Activated naive CD4-positive, alpha-beta T cell treated with anti-CD3 and anti-CD28 coated beads, Interleukin-2, amount 10 ng/mL, durations not matched to agents 7 days and 5 days (primary cell): ENCODE measurements around the gene CALML3.

Experiments
- CTCF ChIA-PET: fragments of 350-600 bp; sonication (Branson Sonifier 250); formaldehyde crosslinking; loops from one replicate; lab custom pipeline; 2021; ENCODE audit warnings: antibody characterized with exemption; lab: Charles Lee
- DNase-seq: peaks from one replicate; pipeline ENCODE4 v3.0.0-alpha.2; 2020
- H3K27ac Mint-ChIP-seq: one replicate; pipeline ENCODE4 v1.8.0; 2021; ENCODE audit warnings: mild to moderate bottlenecking, moderate library complexity, mixed read lengths
- H3K27me3 Mint-ChIP-seq: one replicate; pipeline ENCODE4 v1.8.0; 2021; ENCODE audit warnings: mild to moderate bottlenecking, mixed read lengths
- H3K36me3 Mint-ChIP-seq: one replicate; pipeline ENCODE4 v1.8.0; 2021; ENCODE audit warnings: mixed read lengths
- H3K4me1 Mint-ChIP-seq: one replicate; pipeline ENCODE4 v1.8.0; 2021; ENCODE audit warnings: mixed read lengths
- H3K4me3 Mint-ChIP-seq: one replicate; pipeline ENCODE4 v1.8.0; 2021; ENCODE audit warnings: mild to moderate bottlenecking, moderate library complexity, mixed read lengths
- H3K9me3 Mint-ChIP-seq: one replicate; pipeline ENCODE4 v1.8.0; 2021; ENCODE audit warnings: mixed read lengths

CALML3 gene

DNA sequence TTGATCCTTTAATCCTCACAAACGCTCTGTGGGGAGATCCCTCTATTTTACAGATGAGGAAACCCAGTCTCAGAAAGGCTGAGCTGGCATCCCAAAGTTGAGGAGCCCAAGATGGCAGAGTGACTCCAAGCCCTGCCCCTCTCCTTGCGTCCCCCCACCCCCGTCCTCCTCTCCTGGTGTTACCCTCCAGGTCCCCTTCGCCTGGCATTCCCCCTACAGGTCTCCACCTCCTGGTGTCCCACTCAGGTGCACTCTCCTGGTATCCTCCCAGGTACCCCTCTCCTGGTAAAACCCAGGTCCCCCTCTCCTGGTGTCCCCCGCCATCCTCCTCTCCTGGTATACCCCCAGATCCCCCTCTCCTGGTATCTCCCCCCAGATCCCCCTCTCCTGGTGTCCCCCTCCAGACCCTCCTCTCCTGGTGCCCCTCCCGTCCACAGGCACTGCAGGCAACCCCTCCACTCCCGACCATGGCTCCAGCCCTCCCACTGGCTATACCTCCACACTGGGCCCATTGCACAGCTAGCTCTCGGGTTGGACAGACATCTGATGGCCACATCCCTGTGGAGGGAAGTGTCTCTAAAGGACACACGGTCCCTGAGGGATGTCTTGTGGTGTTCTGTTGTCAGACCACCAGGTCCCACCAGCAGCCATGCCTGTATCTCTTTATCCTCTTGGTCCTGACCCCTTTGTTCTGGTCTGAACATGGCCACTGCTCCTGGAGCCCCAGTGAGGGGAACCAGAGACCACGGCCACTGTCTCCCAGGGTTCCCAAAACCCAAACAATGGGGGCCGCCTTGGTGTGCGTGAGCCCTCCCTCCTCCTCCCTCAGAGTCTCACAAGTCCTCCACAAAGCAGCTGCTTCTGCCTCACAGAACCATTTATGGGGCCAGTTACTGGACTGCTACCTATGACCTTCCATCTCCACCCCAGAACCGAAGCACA, 37.2 kb downstream of the CALML3 start:
- peaks cover 41% of the 10 kb centered on the region for H3K27me3 Mint-ChIP-seq
- H3K4me1 Mint-ChIP-seq = peaks cover 36% of the 10 kb centered on the region
- no peak for DNase-seq
- H3K9me3 Mint-ChIP-seq = peaks cover 3% of the 10 kb centered on the region
- peaks cover 3% of the 10 kb centered on the region for H3K36me3 Mint-ChIP-seq
- no peak overlapping the region for H3K27ac Mint-ChIP-seq
- H3K4me3 Mint-ChIP-seq = no peak overlapping the region
- CTCF ChIA-PET = interaction anchor here (1.1 kb wide), 1 partner anchor 60 kb away, joined by 3 read pairs; no protein-coding TSS in a partner anchor

DNA sequence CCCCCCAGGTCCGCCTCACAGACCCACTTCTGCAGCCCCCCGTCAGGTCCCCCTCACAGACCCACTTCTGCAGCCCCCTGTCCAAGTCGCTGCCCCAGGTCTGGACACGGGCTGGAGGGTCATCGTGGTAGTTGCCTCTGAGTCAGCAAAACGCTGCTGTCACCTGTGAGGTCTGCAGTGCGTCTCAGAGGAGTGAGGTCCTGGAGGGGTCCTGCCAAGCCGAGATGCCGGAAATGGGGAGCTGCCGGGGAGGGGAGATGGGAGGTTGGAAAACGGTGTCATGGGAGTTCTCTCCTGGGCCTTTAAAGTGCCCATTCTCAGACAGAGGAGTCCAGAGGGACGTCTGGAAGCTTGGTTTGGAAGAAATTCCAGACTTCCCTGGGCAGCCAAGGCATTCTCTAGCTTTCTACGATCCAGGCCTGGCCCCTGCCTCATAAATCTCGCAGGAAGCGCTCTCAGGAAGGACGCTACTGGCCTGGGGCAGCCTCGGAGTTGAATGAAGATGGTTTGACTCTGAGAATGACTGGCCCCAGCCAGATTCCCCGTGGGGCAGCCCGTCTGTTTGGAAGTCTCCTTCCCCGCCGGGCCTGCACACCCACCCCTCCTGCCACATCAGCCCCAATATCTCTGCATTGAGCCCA, 38.7 kb downstream of the CALML3 start:
- peaks cover 36% of the 10 kb centered on the region for H3K4me1 Mint-ChIP-seq
- CTCF ChIA-PET = interaction anchor here (1.2 kb wide), 1 partner anchor 28 kb away, joined by 3 read pairs; no protein-coding TSS in a partner anchor
- H3K27me3 Mint-ChIP-seq = peaks cover 36% of the 10 kb centered on the region
- peak overlapping the region; percentile 97 for H3K27ac Mint-ChIP-seq
- peaks cover 3% of the 10 kb centered on the region for H3K9me3 Mint-ChIP-seq
- DNase-seq = no peak
- H3K4me3 Mint-ChIP-seq = peak overlapping the region; percentile 53
- H3K36me3 Mint-ChIP-seq = peaks cover 3% of the 10 kb centered on the region

DNA sequence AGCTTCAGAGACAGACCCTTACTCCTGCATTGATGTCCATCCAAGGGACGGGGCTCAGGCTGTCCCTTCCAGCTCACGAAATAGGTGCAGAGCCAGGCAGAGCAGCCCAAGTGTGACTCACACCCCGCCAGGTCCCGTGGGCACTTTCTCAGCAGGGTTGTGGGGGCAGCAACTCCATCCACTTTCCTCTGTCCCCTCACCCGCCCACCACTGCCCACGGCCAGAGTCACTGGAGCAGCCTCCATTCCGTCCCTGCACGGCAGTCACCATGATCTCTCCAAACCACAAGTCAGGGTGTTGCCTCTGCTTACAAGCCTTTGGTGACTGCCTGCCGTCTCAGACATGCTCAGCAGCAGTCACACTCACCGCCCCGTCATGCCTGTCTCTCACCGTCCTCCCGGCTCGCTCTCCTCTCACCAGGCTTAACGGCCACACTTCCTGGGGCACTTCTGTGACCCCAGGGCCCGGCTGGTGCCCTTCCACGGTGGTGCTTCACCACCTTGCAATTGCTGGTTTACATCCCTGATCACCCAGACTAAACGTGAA, 39.3 kb downstream of the CALML3 start:
- peaks cover 3% of the 10 kb centered on the region for H3K9me3 Mint-ChIP-seq
- H3K4me1 Mint-ChIP-seq = peaks cover 36% of the 10 kb centered on the region
- peaks cover 37% of the 10 kb centered on the region for H3K27me3 Mint-ChIP-seq
- H3K36me3 Mint-ChIP-seq = peaks cover 3% of the 10 kb centered on the region
- peak; percentile 68 for DNase-seq
- peak overlapping the region; percentile 53 for H3K4me3 Mint-ChIP-seq
- CTCF ChIA-PET = interaction anchor here (0.6 kb wide), 1 partner anchor 157 kb away, joined by 3 read pairs; no protein-coding TSS in a partner anchor
- peak overlapping the region; percentile 97 for H3K27ac Mint-ChIP-seq

DNA sequence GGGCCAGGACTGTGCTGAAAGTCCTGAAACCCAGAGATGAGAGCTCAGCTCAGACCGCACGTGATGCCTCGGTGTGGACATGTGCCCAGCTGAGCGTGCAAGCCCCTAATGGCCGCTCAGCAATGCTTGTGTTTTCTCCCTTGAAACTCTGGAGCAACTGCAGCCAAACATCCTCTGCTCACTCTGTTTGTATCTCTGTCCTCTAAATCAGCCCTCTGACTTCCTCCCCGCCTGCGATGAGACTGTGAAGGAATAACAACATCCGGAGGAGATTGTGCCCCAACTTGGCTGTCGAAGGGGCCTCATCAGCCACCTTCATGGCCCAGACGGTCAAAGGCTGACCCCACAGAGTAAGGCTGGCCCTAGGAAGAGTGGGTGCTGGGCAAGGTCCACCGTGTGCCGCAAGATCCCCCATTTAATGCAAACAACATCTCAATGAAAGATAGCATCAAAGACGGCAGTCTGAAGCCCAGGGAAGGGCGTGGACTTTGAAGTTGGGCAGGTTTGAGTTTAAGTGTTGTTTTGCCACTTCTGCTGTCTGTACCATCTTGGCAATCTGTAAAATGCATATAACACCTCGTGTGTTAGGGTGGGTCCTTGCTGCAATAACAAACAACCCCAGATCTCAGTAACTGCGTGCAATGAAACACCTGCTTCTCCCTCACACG, 39.9 kb downstream of the CALML3 start:
- CTCF ChIA-PET = interaction anchor here (0.6 kb wide), 1 partner anchor 156 kb away, joined by 3 read pairs; no protein-coding TSS in a partner anchor
- Mint-ChIP-seq H3K4me1 (peaks cover 36% of the 10 kb centered on the region), H3K4me3 (peak overlapping the region; percentile 53), H3K9me3 (peaks cover 3% of the 10 kb centered on the region), H3K27ac (peak overlapping the region; percentile 97), H3K36me3 (peaks cover 3% of the 10 kb centered on the region), H3K27me3 (peaks cover 37% of the 10 kb centered on the region)
- peak; percentile 61 for DNase-seq

DNA sequence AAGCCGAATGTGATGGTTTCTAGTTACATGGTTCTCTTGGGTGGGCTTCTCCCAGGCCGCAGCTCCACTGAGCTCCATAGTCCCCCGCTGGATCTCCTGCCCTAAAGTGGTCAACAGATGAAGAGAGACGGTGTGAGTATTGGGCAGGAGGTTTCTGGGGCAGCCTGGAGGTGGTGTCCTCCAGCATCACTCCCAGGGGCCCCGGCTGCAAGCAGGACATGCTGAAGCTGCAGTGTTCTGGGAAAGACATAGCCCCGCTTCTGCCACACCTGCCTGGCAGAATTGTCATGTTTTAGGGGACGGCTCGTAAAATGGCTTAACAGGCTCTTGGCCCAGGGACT, 40.4 kb downstream of the CALML3 start:
- Mint-ChIP-seq H3K27ac (peak overlapping the region; percentile 97), H3K36me3 (peaks cover 3% of the 10 kb centered on the region), H3K27me3 (peaks cover 38% of the 10 kb centered on the region), H3K9me3 (peaks cover 3% of the 10 kb centered on the region), H3K4me3 (no peak overlapping the region), H3K4me1 (peaks cover 36% of the 10 kb centered on the region)
- CTCF ChIA-PET = no interaction called here
- DNase-seq = no peak

DNA sequence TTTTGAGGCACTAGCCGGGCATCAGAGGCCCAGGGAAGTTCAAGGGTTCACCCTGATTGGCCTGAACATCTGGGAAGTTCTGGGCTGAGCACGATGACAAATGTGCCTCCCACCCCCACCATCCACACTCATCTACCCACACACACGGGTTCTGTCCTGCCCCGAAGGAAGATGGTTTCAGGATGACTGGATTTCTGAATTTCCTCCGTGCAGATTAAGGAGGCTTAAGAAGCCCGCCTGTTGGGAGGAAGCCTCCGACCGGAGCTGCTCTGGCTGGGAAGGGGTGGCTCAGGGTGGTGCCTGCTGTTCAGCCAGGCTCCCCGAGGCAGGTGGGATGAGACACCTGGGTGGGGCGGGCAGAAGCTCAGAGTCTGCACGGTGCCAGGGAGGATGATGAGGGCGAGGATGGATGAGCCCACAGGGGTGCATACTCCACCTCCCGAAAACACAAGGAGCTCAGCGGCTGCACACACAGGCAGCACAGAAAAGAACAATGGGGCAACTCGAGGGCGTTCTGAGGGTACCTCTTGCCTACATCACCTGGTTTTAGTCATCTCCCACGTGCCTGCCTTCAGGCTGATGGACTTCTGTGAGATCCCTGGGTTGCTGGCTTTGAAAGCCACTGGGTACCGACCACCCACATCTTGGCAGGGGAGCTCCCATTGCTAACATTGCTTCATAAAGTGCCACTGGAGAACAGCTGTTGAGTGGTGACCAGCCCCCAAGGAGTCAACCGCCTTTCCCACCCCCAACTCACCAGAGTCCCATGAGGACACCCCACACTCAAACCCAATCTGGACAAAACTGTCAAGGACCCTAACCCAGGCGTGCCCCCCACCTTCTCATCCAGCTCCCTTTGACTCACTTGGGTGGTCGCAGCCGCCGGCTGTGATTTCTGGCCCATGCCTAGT, 41.2 kb downstream of the CALML3 start:
- H3K9me3 Mint-ChIP-seq = peaks cover 3% of the 10 kb centered on the region
- CTCF ChIA-PET = interaction anchor here (1.0 to 2.3 kb wide), 2 partner anchors 57 to 122 kb away, joined by 3 to 7 read pairs; no protein-coding TSS in a partner anchor
- DNase-seq = no peak
- H3K27me3 Mint-ChIP-seq = peaks cover 32% of the 10 kb centered on the region
- H3K27ac Mint-ChIP-seq = peak overlapping the region; percentile 97
- H3K36me3 Mint-ChIP-seq = peaks cover 3% of the 10 kb centered on the region
- H3K4me3 Mint-ChIP-seq = no peak overlapping the region
- H3K4me1 Mint-ChIP-seq = peaks cover 36% of the 10 kb centered on the region

DNA sequence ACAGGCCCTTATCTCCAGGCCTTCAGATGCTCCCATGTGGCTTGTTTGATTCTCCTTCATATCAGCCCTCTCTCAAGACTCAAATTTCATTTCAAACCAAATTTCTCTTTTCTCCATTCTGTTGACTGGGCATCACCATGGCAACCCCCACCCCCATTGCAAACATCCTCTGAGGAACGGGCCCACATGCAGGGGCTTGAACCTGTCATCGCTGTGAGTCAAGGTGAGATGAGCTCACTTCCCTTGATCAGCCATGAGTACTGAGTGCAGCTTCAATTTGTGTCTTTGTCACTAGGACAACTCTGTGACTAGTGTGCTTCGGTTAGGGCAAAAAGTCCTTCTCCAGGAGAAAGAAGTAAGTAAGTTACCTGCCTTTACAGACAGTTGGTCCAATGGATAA, 41.9 kb downstream of the CALML3 start:
- H3K4me1 Mint-ChIP-seq = peaks cover 36% of the 10 kb centered on the region
- no peak overlapping the region for H3K4me3 Mint-ChIP-seq
- CTCF ChIA-PET = interaction anchor here (1.0 to 2.3 kb wide), 2 partner anchors 57 to 123 kb away, joined by 3 to 7 read pairs; no protein-coding TSS in a partner anchor
- peaks cover 3% of the 10 kb centered on the region for H3K36me3 Mint-ChIP-seq
- peaks cover 3% of the 10 kb centered on the region for H3K9me3 Mint-ChIP-seq
- H3K27me3 Mint-ChIP-seq = peaks cover 30% of the 10 kb centered on the region
- DNase-seq = no peak
- peak overlapping the region; percentile 74 for H3K27ac Mint-ChIP-seq

DNA sequence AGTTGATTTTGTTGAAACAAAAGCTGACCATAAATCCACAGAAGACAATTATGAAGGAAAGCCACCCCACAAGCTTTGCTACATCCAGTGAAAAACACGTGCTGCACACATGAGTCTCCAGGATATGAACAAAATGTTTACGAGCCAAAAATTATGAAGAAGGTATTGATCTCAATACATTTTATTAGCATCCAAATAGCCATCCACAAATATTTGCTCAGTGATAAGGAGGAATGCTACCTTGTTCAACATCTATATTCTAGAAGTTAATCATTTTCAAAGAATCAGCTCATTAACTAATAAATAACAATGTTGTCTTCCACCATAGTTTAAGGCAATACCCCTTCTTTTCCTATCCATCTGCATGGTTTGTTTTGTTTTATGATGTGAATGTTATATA, 42.7 kb downstream of the CALML3 start:
- Mint-ChIP-seq H3K27me3 (peaks cover 32% of the 10 kb centered on the region), H3K4me3 (no peak overlapping the region), H3K36me3 (peaks cover 3% of the 10 kb centered on the region), H3K27ac (no peak overlapping the region), H3K4me1 (peaks cover 36% of the 10 kb centered on the region), H3K9me3 (peaks cover 3% of the 10 kb centered on the region)
- no peak for DNase-seq
- CTCF ChIA-PET = interaction anchor here (1.4 to 2.3 kb wide), 2 partner anchors 56 to 124 kb away, joined by 3 to 7 read pairs; no protein-coding TSS in a partner anchor

DNA sequence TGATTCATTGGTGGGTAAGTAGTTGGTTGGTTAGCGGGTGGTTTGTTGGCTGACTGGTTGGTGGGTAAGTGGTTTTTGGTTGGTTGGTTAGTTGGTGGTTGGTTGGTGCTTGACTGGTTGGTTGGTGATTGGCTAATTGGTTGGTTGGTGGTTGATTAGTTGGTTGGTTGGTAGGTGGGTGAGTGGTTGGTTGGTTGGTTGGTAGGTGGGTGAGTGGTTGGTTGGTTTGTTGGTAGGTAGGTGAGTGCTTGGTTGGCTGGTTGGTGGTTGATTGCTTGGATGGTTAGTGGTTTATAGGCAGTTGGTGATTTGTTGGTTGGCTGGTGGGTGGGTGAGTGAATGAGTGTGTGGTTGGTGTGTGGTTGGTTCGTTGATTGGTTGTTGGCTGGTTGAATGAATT, 44.2 kb downstream of the CALML3 start:
- peaks cover 37% of the 10 kb centered on the region for H3K27me3 Mint-ChIP-seq
- CTCF ChIA-PET = no interaction called here
- H3K27ac Mint-ChIP-seq = no peak overlapping the region
- DNase-seq = no peak
- peaks cover 3% of the 10 kb centered on the region for H3K36me3 Mint-ChIP-seq
- H3K9me3 Mint-ChIP-seq = peaks cover 3% of the 10 kb centered on the region
- peaks cover 27% of the 10 kb centered on the region for H3K4me1 Mint-ChIP-seq
- H3K4me3 Mint-ChIP-seq = no peak overlapping the region

DNA sequence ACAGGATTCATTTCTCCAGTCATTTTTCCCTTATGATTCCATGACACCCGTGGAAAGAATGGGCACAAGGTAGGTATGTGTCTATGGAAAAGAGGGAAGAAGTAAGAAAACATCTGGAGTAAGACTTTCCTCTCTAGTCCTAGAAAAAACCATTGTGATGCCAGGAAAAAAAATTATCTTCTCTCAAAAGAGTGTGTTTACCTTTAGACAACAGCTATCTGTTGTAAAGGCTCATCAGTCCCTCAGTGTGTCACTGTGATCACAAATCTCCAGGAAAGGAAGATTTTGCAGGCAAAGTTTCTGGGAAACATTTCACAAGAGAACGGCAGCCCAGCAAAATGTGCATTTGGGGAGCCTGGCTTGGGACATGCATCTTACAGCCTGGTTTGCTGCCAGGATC, 44.8 kb downstream of the CALML3 start:
- Mint-ChIP-seq H3K27me3 (peaks cover 36% of the 10 kb centered on the region), H3K27ac (no peak overlapping the region), H3K4me3 (no peak overlapping the region), H3K9me3 (peaks cover 3% of the 10 kb centered on the region), H3K36me3 (peaks cover 3% of the 10 kb centered on the region), H3K4me1 (peaks cover 21% of the 10 kb centered on the region)
- CTCF ChIA-PET = no interaction called here
- no peak for DNase-seq

DNA sequence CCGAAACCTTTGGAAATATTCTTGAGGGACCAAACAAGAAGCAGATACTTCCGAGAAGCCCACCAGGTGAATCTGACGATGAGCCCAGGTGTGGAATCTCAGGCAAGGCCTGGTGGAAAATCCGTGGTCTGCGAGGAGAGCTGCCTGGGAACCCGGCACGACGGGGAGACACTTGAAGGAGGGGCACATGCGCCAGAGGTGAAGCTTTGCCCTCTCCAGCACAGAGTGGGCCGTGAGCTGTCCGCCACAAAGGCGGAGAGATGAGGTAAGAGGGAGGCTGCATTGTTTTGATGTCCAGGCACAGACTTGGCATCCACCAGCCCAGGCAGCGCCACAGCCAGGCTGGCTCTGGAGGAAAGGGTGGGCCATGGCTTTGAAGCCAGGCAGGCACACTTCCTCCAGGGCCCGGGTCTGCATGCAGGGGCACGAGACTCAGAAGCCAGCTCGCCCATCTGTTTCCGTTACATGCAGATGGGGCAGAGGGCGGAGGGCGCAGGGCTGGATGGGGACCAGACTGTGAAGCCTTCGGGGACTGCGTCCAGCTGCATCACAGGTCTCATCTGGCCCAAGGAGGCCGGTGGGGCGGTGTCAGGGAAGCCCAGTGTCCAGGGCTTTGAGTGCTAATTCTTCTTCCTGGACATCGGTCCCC, 45.4 kb downstream of the CALML3 start:
- peaks cover 36% of the 10 kb centered on the region for H3K27me3 Mint-ChIP-seq
- H3K9me3 Mint-ChIP-seq = no peaks in the 10 kb centered on the region
- H3K36me3 Mint-ChIP-seq = no peaks in the 10 kb centered on the region
- CTCF ChIA-PET = no interaction called here
- DNase-seq = no peak
- H3K27ac Mint-ChIP-seq = no peak overlapping the region
- no peak overlapping the region for H3K4me3 Mint-ChIP-seq
- peaks cover 16% of the 10 kb centered on the region for H3K4me1 Mint-ChIP-seq

DNA sequence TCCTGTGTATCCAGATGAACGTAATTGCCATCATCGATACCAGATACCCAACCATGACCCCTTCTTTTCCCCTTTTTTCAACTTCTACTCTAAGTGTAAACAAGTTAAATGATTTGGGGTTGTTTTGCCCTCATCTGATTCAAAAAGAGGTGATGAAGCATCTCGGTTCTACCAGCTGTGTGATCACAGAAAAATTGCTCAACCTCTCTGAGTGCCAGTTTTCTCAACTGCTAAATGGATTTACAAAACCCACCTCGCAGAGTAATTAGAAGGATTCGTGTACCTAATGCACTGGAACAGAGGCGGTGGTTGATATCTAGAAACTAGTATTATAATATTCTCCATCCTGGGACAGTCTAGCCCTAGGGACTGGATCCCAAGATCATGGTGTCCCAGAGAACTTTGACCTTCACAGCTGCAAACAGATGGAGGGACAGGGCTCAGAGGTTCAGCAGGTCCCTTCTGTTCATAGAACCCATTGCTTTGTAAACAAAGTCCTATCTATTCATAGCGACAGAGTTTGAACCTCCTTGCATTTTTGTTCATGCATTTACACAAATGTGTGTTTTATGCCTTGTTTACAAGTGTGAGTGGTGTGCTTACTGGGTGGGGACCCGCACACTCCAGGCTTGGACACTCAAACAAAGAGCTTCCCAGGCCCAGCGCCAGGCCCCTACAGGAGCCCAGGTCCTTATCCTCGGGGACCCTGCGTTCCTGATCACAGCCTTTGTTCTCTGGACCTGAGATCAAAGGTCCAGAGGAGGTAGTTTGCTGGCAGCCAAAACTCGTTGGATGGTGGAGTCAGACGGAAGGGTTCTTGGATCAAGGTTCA, 46.4 kb downstream of the CALML3 start:
- no peak for DNase-seq
- H3K27ac Mint-ChIP-seq = no peak overlapping the region
- CTCF ChIA-PET = interaction anchor here (1.0 kb wide), 1 partner anchor 58 kb away, joined by 4 read pairs; no protein-coding TSS in a partner anchor
- no peak overlapping the region for H3K4me3 Mint-ChIP-seq
- H3K4me1 Mint-ChIP-seq = peaks cover 6% of the 10 kb centered on the region
- peaks cover 36% of the 10 kb centered on the region for H3K27me3 Mint-ChIP-seq
- H3K9me3 Mint-ChIP-seq = no peaks in the 10 kb centered on the region
- no peaks in the 10 kb centered on the region for H3K36me3 Mint-ChIP-seq
